AML-193 (cell line): ENCODE results near the gene C1QA.
"Not testable (repeated sequence)": the region's sequence is repeated elsewhere in the genome, so short reads cannot be mapped to it uniquely, and the experiment has no call there.

ENCODE experiments used
- DNase-seq, 2 experiments: peaks; one replicate each; lab custom pipeline; 2025; lab: John Stamatoyannopoulos, UW

The C1QA gene

DNA sequence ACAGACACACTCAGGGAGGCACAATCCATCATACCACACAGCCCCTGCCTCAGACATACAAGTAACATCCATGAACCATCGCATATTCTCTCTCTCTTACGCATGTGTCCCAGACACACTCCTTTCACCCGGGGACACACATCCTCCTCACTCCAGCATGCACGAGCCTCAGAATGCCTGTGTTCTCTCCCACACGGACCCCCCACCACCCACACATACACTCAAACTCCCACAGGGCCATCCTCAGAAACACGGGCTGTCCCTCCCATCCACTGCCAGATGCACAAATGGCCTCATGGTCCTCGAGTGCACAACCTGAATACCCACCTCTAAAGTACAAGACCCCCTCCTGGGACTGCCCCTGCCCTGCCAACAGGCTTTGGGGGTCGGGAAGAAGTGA is 4.8 kb downstream of the C1QA start:
- DNase-seq, result no peak

GRCh38 chr1:22641906-22642636 is 5.6 kb downstream of the C1QA start:
- DNase-seq, result peak in 1 of 2 experiments; percentile 16

- DNase-seq, result no peak
These were observed 7.0 kb downstream of the C1QA start, which contains the start of gene C1QC for GRCh38 chr1:22643381-22643780. Gene C1QC (plus strand): TSS chr1:22643633. CDS start chr1:22644024, 391 bp downstream.

DNA sequence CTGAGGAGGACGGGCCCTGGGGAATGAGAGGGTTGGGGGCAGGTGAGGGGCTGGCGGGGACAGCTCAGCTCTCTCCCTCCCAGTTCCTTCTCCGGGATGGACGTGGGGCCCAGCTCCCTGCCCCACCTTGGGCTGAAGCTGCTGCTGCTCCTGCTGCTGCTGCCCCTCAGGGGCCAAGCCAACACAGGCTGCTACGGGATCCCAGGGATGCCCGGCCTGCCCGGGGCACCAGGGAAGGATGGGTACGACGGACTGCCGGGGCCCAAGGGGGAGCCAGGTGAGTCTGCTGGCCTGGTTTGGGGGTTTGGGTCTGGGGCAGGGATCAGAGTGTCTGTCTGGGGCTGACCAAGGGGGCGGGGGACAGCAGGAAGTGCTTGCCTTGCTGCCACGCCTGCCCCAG is 7.5 kb downstream of the C1QA start:
- no peak for DNase-seq

- DNase-seq, result no peak
These were observed 9.5 kb downstream of the C1QA start for GRCh38 chr1:22645931-22646330.

GRCh38 chr1:22646384-22646783 is 10.0 kb downstream of the C1QA start:
- DNase-seq, result no peak

- no peak for DNase-seq
These were observed 13.8 kb downstream of the C1QA start for GRCh38 chr1:22650089-22650693.

- no peak for DNase-seq
These were observed 15.8 kb downstream of the C1QA start for GRCh38 chr1:22651941-22652856.

GRCh38 chr1:22652881-22653316 is 16.5 kb downstream of the C1QA start, which contains the start of gene C1QB:
Gene C1QB (plus strand): TSS chr1:22653236. CDS start chr1:22659463, 6,227 bp downstream.
- no peak for DNase-seq

- no peak for DNase-seq
These were observed 18.3 kb downstream of the C1QA start for GRCh38 chr1:22654692-22655091.

DNA sequence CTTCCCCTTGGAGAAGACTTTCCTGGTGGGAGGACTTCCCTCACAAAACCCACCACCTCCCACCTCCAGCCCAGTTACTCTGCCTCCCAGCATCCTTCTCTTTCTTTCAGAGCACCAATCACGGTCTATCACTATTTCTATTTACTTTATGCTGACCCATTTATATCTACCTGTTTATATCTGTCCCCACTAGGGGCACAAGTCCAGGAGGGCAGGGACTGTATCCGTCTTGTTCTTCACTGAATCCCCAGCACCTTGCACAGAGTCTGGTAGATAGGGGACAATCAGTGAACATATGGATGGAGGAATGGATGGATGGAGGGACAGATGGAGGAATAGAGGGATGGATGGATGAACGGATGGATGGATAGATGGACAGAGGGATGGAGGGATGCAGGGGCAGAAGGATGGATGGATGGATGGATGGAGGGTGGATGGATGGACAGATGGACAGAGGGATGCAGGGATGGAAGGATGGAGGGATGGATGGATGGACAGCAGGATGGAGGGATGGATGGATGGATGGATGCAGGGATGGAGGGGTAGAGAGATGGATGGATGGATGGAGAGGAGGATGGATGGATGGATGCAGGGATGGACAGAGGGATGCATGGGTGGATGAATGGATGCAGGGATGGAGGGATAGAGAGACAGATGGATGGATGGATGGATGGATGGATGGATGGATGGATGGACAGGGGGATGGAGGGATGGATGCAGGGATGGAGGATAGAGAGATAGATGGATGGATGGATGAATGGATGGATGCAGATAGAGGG is 22.1 kb downstream of the C1QA start:
- DNase-seq, result no peak

- DNase-seq, result no peak
These were observed 24.4 kb downstream of the C1QA start for GRCh38 chr1:22660716-22661241.

DNA sequence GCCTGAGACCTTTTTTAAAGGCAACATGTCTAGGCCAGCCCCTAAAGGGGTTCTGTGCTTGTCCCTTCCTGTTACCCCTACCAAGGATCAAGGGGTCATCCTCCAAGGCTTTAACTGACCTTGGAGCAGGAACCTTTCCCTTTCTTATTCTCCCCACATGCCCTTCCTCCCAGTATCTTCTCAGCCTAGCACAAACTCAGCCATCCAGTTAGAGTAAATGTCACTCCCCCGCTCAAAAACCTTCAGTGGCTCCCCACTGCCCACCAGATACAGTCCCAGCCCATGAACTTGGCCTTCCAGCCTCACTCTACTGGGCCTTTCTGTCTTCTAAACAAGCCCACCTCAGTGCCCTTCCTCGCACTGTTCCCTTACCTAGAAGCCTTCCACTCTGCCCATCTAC is 25.5 kb downstream of the C1QA start:
- no peak for DNase-seq

GRCh38 chr1:22662318-22662717 is 25.9 kb downstream of the C1QA start:
- DNase-seq, result no peak

GRCh38 chr1:22662986-22663408 is 26.6 kb downstream of the C1QA start:
- DNase-seq, result no peak

- no peak for DNase-seq
These were observed 29.3 kb downstream of the C1QA start for GRCh38 chr1:22665752-22666151.

DNA sequence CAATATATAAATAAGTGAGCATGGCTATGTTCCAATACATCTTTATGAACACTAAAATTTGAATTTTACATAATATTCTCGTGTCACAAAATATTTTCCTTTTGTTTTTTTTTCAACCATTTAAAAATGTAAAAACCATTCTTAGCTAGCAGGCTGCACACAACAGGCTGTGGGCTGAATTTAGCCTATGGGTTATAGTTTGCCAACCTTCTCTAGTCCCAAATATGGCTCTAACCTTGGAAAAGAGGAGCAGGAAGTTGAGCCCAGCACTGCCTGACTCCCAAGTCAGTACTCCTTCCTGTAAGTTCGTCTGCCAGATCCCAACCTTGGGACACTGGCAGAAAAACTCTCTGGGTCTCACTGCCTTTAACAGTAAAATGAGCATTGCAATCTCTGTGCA is 30.0 kb downstream of the C1QA start:
- no peak for DNase-seq

GRCh38 chr1:22668840-22669239 is 32.4 kb downstream of the C1QA start:
- DNase-seq, result not testable (repeated sequence)

DNA sequence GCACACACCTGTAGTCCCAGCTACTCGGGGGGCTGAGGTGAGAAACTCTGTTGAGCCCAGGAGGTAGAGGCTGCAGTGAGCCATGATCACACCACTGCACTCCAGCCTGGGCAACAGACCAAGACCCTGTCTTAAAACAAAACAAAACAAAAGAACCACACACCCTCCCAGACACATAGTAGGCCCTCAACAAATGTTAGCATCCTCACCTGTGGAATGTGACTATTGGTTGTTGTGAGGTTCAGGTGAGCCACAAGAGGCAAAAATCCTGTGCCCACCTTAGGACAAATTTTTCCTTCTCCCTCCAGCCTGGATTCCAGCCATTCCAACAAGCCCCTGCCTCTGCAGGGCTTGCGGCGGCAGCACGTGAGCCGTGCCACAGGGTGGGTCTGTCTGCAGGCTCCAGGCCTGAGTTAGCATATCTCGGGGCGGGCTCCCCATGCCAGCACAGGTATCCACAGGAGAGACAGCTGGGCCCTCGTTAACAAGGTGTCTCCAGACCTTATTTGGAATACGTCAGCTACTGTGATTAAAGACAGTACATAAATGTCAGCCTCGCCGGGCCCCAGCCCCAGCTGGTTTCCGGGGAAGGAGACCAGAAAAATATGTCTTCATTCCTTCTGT is 34.0 kb downstream of the C1QA start:
- DNase-seq, result no peak

DNA sequence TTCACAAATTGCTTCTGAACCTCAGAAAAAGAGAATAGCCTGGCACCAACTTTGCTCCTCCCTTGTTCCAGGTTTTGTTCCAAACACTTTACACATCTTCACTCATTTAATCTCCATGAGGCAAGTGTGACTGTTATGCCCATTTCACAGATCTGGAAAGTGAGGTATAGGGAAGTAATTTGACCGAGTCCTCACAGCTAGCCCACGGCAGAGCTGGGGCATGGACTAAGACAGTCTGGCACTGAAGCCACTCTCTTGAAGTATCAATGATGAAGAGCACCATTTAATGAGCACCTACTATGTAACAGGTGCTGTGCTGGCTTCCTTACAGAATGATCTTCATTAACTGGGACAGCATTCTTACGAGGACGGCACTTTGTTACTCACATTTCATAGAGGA is 35.6 kb downstream of the C1QA start:
- DNase-seq, result no peak
